Erythroblast (primary cell): ENCODE data around the gene MYL6.

Source experiments
- GATA1 ChIP-seq: IDR thresholded peaks from 2 replicates; pipeline ENCODE4 v1.6.1; 2011; ENCODE audit warnings: low read depth, mild to moderate bottlenecking, control low read depth, low read length, moderate library complexity
- POLR2A ChIP-seq: IDR thresholded peaks from 2 replicates; pipeline ENCODE4 v1.6.1; 2011; ENCODE audit warnings: mild to moderate bottlenecking, low read length

GRCh38 chr12:56134897-56135296 is 23.3 kb upstream of the MYL6 start:
- TF ChIP-seq POLR2A (no peak), GATA1 (no peak)
